H1 (cell line): ENCODE results near the gene BLOC1S3. TPM values are rescaled to one million over a fixed set of nuclear protein-coding genes. Genes with fewer than 3 reads are reported as not detected.

ENCODE experiments used
- CTCF ChIA-PET: fragments of 300-600 bp; sonication (Branson Sonifier 250); formaldehyde crosslinking; loops from one replicate; lab custom pipeline; 2021; ENCODE audit not compliant: partially characterized antibody; lab: Charles Lee
- POLR2A ChIA-PET: fragments of 300-600 bp; sonication (Branson Sonifier 250); formaldehyde crosslinking; loops from one replicate; lab custom pipeline; 2021; ENCODE audit warnings: inconsistent platforms; ENCODE audit not compliant: partially characterized antibody; lab: Charles Lee
- DNase-seq, 2 experiments: peaks; one replicate each; pipeline versions ENCODE4 v3.0.0 to v3.0.0-alpha.2; 2010 to 2022; ENCODE audit warnings: low spot score in 2 of 2, low read depth in 1 of 2, mixed read lengths in 1 of 2
- FAIRE-seq: peaks from 2 replicates; lab custom pipeline; 2011; peaks lifted over from hg19 to GRCh38; lab: Jason Lieb, UNC
- H2AFZ ChIP-seq: 2 replicates; pipeline ENCODE4 v1.8.1; 2012; ENCODE audit warnings: low read length, inconsistent platforms
- H2AK5ac ChIP-seq: 2 replicates; pipeline ENCODE4 v1.6.1; 2013; ENCODE audit warnings: low read depth, low read length
- H2BK120ac ChIP-seq: replicated peaks from 2 replicates; pipeline ENCODE3; 2013; ENCODE audit warnings: low read depth, low read length, inconsistent platforms
- H2BK12ac ChIP-seq: 2 replicates; pipeline ENCODE4 v1.6.1; 2013; ENCODE audit warnings: low read depth, low read length
- H2BK15ac ChIP-seq: 2 replicates; pipeline ENCODE4 v1.6.1; 2013; ENCODE audit warnings: low read length
- H2BK20ac ChIP-seq: 2 replicates; pipeline ENCODE4 v1.6.1; 2013; ENCODE audit warnings: low read length
- H2BK5ac ChIP-seq: 2 replicates; pipeline ENCODE4 v1.6.1; 2013; ENCODE audit warnings: low read depth, low read length
- H3K14ac ChIP-seq: 2 replicates; pipeline ENCODE4 v1.6.1; 2013; ENCODE audit warnings: inconsistent platforms; ENCODE audit not compliant: insufficient read length
- H3K18ac ChIP-seq: 2 replicates; pipeline ENCODE4 v1.6.1; 2013; ENCODE audit warnings: low read length; ENCODE audit errors: extremely low read depth
- H3K23ac ChIP-seq: 2 replicates; pipeline ENCODE4 v1.6.1; 2013; ENCODE audit warnings: inconsistent platforms; ENCODE audit not compliant: insufficient read length
- H3K23me2 ChIP-seq: 2 replicates; pipeline ENCODE4 v1.6.1; 2013; ENCODE audit warnings: low read depth, low read length
- H3K27ac ChIP-seq: 2 replicates; pipeline ENCODE4 v1.6.1; 2011; ENCODE audit warnings: low read depth, low read length, inconsistent platforms
- H3K27me3 ChIP-seq, 4 experiments: replicated peaks in 1 of 4; 1 replicate in 1 of 4; 2 replicates in 3 of 4; pipeline versions ENCODE4 v1.6.1 to v1.8.1; 2011 to 2013; ENCODE audit warnings: low read length in 3 of 4, mild to moderate bottlenecking in 3 of 4, inconsistent platforms in 2 of 4, mixed read lengths in 2 of 4, moderate library complexity in 1 of 4; ENCODE audit not compliant: control insufficient read depth in 3 of 4, insufficient read depth in 3 of 4; ENCODE audit errors: extremely low read depth in 1 of 4
- H3K36me3 ChIP-seq, 4 experiments: 2 replicates each; pipeline versions ENCODE4 v1.6.1 to v1.8.1; 2011 to 2013; ENCODE audit warnings: mild to moderate bottlenecking in 4 of 4, low read length in 3 of 4, moderate library complexity in 2 of 4, control low read depth in 1 of 4, inconsistent platforms in 1 of 4; ENCODE audit not compliant: insufficient read depth in 4 of 4, control insufficient read depth in 2 of 4
- H3K4ac ChIP-seq: replicated peaks from 2 replicates; pipeline ENCODE3; 2013; ENCODE audit warnings: low read length, low read depth, mixed read lengths, inconsistent platforms; ENCODE audit not compliant: insufficient read length
- H3K4me1 ChIP-seq, 4 experiments: replicated peaks in 1 of 4; 1 replicate in 1 of 4; 2 replicates in 3 of 4; pipeline versions ENCODE4 v1.6.1 to v1.8.1; 2011 to 2013; ENCODE audit warnings: low read length in 3 of 4, inconsistent platforms in 2 of 4, mixed read lengths in 1 of 4; ENCODE audit not compliant: insufficient read depth in 4 of 4, control insufficient read depth in 3 of 4
- H3K4me2 ChIP-seq, 2 experiments: 2 replicates each; pipeline versions ENCODE4 v1.6.1 to v1.8.1; 2011 to 2013; ENCODE audit warnings: low read depth in 2 of 2, low read length in 2 of 2, control low read depth in 1 of 2, inconsistent platforms in 1 of 2, mild to moderate bottlenecking in 1 of 2; ENCODE audit not compliant: insufficient read depth in 1 of 2
- H3K4me3 ChIP-seq, 4 experiments: fragments of 200-600, 300-600 bp in 1 of 4; sonication (generic), shearing (Covaris generic), sonication (Bioruptor Twin) in 1 of 4; 2 replicates each; pipeline versions ENCODE4 v1.5.1 to v1.8.1; 2011 to 2016; ENCODE audit warnings: low read length in 4 of 4, low read depth in 3 of 4, control low read depth in 2 of 4, inconsistent platforms in 2 of 4, mild to moderate bottlenecking in 2 of 4, mixed read lengths in 1 of 4, moderate library complexity in 1 of 4; ENCODE audit not compliant: insufficient read depth in 2 of 4; ENCODE audit errors: extremely low read depth in 1 of 4
- H3K56ac ChIP-seq: replicated peaks from 2 replicates; pipeline ENCODE3; 2013; ENCODE audit warnings: low read depth, mild to moderate bottlenecking, mixed read lengths, low read length, inconsistent platforms; ENCODE audit not compliant: insufficient read length
- H3K79me1 ChIP-seq: 2 replicates; pipeline ENCODE4 v1.6.1; 2013; ENCODE audit warnings: low read depth, low read length, control low read depth
- H3K79me2 ChIP-seq, 2 experiments: 2 replicates each; pipeline versions ENCODE4 v1.6.1 to v1.8.1; 2012 to 2013; ENCODE audit warnings: low read length in 2 of 2, mild to moderate bottlenecking in 2 of 2, inconsistent platforms in 1 of 2; ENCODE audit not compliant: insufficient read depth in 2 of 2, control insufficient read depth in 1 of 2
- H3K9ac ChIP-seq, 4 experiments: replicated peaks in 1 of 4; 1 replicate in 1 of 4; 2 replicates in 3 of 4; pipeline versions ENCODE4 v1.6.1 to v1.8.1; 2011 to 2013; ENCODE audit warnings: low read depth in 3 of 4, low read length in 3 of 4, control low read depth in 2 of 4, mild to moderate bottlenecking in 2 of 4, moderate library complexity in 2 of 4, inconsistent platforms in 1 of 4; ENCODE audit errors: extremely low read depth in 1 of 4
- H3K9me3 ChIP-seq, 2 experiments: 2 replicates each; pipeline versions ENCODE4 v1.6.1 to v1.8.1; 2012 to 2013; ENCODE audit warnings: mild to moderate bottlenecking in 2 of 2, moderate library complexity in 2 of 2, control low read depth in 1 of 2, inconsistent platforms in 1 of 2, low read depth in 1 of 2, low read length in 1 of 2, mixed read lengths in 1 of 2; ENCODE audit not compliant: insufficient read depth in 2 of 2
- H4K20me1 ChIP-seq, 2 experiments: replicated peaks in 1 of 2; 2 replicates each; pipeline versions ENCODE3 to v1.8.1; 2011 to 2013; ENCODE audit warnings: inconsistent platforms in 2 of 2, low read length in 2 of 2, mild to moderate bottlenecking in 1 of 2; ENCODE audit not compliant: insufficient read depth in 2 of 2, control insufficient read depth in 1 of 2
- H4K5ac ChIP-seq: 2 replicates; pipeline ENCODE4 v1.6.1; 2013; ENCODE audit warnings: low read length, low read depth, mixed read lengths, inconsistent platforms; ENCODE audit not compliant: insufficient read length
- H4K8ac ChIP-seq: 2 replicates; pipeline ENCODE4 v1.8.0; 2013; ENCODE audit warnings: mild to moderate bottlenecking, moderate library complexity, low read length, inconsistent platforms; ENCODE audit not compliant: insufficient read depth; ENCODE audit errors: extremely low read depth
- H4K91ac ChIP-seq: replicated peaks from 2 replicates; pipeline ENCODE3; 2013; ENCODE audit warnings: low read length, mixed read lengths, inconsistent platforms; ENCODE audit not compliant: insufficient read length
- KDM1A ChIP-seq: fragments of 200-600, 300-600 bp; sonication (generic); IDR thresholded peaks from 2 replicates; pipeline ENCODE4 v1.7.1; 2016; ENCODE audit warnings: mild to moderate bottlenecking, low read length, borderline replicate concordance
- KDM5A ChIP-seq: fragments of 200-600 bp; IDR thresholded peaks from 2 replicates; pipeline ENCODE4 v1.7.1; 2012; ENCODE audit warnings: mild to moderate bottlenecking, low read length, inconsistent platforms, mixed read lengths
- ZNF274 ChIP-seq: IDR thresholded peaks from 2 replicates; pipeline ENCODE4 v1.7.0; 2012; ENCODE audit warnings: low read length, borderline replicate concordance; ENCODE audit errors: extremely low read depth
- WGBS, 2 experiments: shearing (Covaris generic) in 1 of 2; methylation state at CpG; one replicate each; pipeline versions ENCODE4 v1.1.6 to v1.1.7; 2013 to 2015; ENCODE audit warnings: low lambda C conversion rate in 2 of 2, mixed read lengths in 2 of 2, inconsistent platforms in 1 of 2, low coverage in 1 of 2, missing lambda C conversion rate in 1 of 2; ENCODE audit not compliant: insufficient replicate concordance in 2 of 2, insufficient coverage in 1 of 2, insufficient read length in 1 of 2; ENCODE audit errors: extremely low coverage in 1 of 2, missing lambda C conversion rate in 1 of 2; 5-methylcytosine and 5-hydroxymethylcytosine counted together
- polyA plus RNA-seq, 7 experiments: library from polyadenylated mRNA; depleted of rRNA in 3 of 7; stranded (reverse) in 5 of 7; unstranded in 2 of 7; fragments of >200 nt in 5 of 7; fragments of 200-250 nt in 2 of 7; gene quantifications; 1 replicate in 5 of 7; 2 replicates in 1 of 7; 4 replicates in 1 of 7; pipeline versions ENCODE4 v1.2.1 to v1.2.3, GENCODE V29; 2011 to 2013; ENCODE audit warnings: missing spikeins in 2 of 7, mixed read lengths in 2 of 7
- total RNA-seq: library from RNA; stranded (reverse); fragmentation: NEBNext Ultra II Directional; extraction: Animal tissue kit (Norgen Biotek cat#: 25700); gene quantifications from 2 replicates; pipeline ENCODE4 v1.2.1, GENCODE V29; 2021

The BLOC1S3 gene
- total and polyA plus RNA-seq, 2 of the 8 experiments (the other 6 are each of a cell fraction or from before 2014, with no cell fraction given): 6.0 to 6.1 TPM

DNA sequence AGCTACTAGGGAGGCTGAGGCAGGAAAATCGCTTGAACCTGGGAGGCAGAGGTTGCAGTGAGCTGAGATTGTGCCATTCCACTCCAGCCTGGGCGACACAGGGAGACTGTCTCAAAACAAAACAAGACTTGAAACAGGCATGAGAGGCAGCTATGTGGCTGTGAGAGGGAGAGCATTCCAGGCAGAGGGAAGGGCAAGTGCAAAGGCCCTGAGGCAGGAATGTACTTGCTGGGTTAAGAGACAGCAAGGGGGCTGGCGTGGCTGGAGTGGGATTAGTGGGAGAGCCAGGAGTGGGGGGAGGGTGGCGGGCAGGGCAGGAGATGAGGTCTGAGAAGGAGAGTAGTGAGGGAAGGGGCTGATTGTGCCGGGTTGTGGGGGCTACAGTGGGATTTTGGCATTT lies 45.3 kb downstream of the BLOC1S3 start:
- WGBS, 2 experiments: 73% methylated on average over 3 of the region's 5 CpGs; no CpG with 5 or more reads in 1 of the 2 experiments
- FAIRE-seq: no peak
- no peak overlapping the region for H3K27ac ChIP-seq
- H4K8ac ChIP-seq: no peak overlapping the region
- H3K23me2 ChIP-seq: no peaks in the 10 kb centered on the region
- peak; percentile 54; the same call in 1 of the 2 replicates for TF ChIP-seq KDM1A
- TF ChIP-seq KDM5A: no peak
- TF ChIP-seq ZNF274: no peak
- TF ChIP-seq, all 59 proteins: peak for 1
- Histone ChIP-seq H3K4me2 (no peak overlapping the region), H3K4me1 (peaks cover 0 to 5% (median 0%) of the 10 kb centered on the region in 4 experiments; a peak in 2 of 7 replicates), H3K79me2 (no peaks in the 10 kb centered on the region), H3K4ac (no peak overlapping the region), H2BK12ac (no peak overlapping the region), H3K36me3 (no peaks in the 10 kb centered on the region), H3K9ac (no peak overlapping the region), H3K14ac (no peak overlapping the region), H2AFZ (no peak overlapping the region), H2BK120ac (no peak overlapping the region), H4K91ac (no peak overlapping the region), H3K18ac (no peak overlapping the region), H3K79me1 (no peaks in the 10 kb centered on the region), H2AK5ac (no peak overlapping the region), H3K9me3 (no peaks in the 10 kb centered on the region), H3K56ac (no peak overlapping the region), H3K27me3 (peaks cover 0 to 3% (median under 1%) of the 10 kb centered on the region in 4 experiments; a peak in 5 of 7 replicates), H4K20me1 (peaks cover 0 to 4% of the 10 kb centered on the region in 2 experiments), H4K5ac (no peak overlapping the region), H2BK5ac (no peak overlapping the region), H3K23ac (no peak overlapping the region), H2BK15ac (no peak overlapping the region), H3K4me3 (no peak overlapping the region), H2BK20ac (no peak overlapping the region)
- ChIA-PET CTCF (interaction anchor here (0.7 to 1.4 kb wide), 6 partner anchors 9 to 164 kb away, joined by 3 to 5 read pairs (median 4); no protein-coding TSS in a partner anchor), POLR2A (interaction anchor here (1.2 to 1.5 kb wide), 3 partner anchors 10 to 23 kb away, joined by 3 to 4 read pairs (median 3); no protein-coding TSS in a partner anchor)
- no peak for DNase-seq
